HCT116 (cell line): ENCODE data around the gene ZDHHC14. TPM values are rescaled to one million over a fixed set of nuclear protein-coding genes. Genes with fewer than 3 reads are reported as not detected.

ENCODE experiments used
- ATAC-seq: fragments of 200-7000 bp; cut with Tn5 transposase; 2 replicates; pipeline ENCODE4 v1.9.1; 2020; ENCODE audit warnings: mild to moderate bottlenecking, moderate library complexity
- BruUV-seq: library from RNA; stranded (reverse); fragments of 400-500 nt; replicated peaks from 2 replicates; lab custom pipeline; 2021; lab: Mats Ljungman, UMichigan
- CTCF ChIA-PET: fragments of 300-600 bp; sonication (Branson Sonifier 250); formaldehyde crosslinking; loops from one replicate; lab custom pipeline; 2021; ENCODE audit warnings: antibody characterized with exemption; lab: Charles Lee
- POLR2A ChIA-PET: fragments of 300-600, 350-600 bp; sonication (Branson Sonifier 250); formaldehyde crosslinking; loops from one replicate; lab custom pipeline; 2021; ENCODE audit warnings: antibody characterized with exemption; lab: Charles Lee
- RAD21 ChIA-PET, 2 experiments: fragments of 300-600 bp; sonication (Branson Sonifier 250); formaldehyde crosslinking; loops; one replicate each; lab custom pipeline; 2023; ENCODE audit warnings: low total read pairs in 2 of 2; ENCODE audit not compliant: uncharacterized antibody in 2 of 2, unreplicated experiment in 2 of 2, low non-redundant PET in 1 of 2; lab: Charles Lee
- DNase-seq: peaks from one replicate; pipeline ENCODE4 v3.0.0-alpha.2; 2010; ENCODE audit warnings: low read depth, low spot score
- H2AFZ ChIP-seq: fragments of 200-600 bp; shearing (Covaris generic), sonication (generic); 2 replicates; pipeline ENCODE4 v1.6.1; 2017; ENCODE audit warnings: low read depth, mixed run types, mixed read lengths, antibody characterized with exemption, low read length; ENCODE audit not compliant: poor library complexity, severe bottlenecking
- H3K27ac ChIP-seq: 2 replicates; pipeline ENCODE4 v1.5.1; 2012; ENCODE audit warnings: low read depth, low read length
- H3K27me3 ChIP-seq: fragments of 200-600 bp; sonication (generic); 2 replicates; pipeline ENCODE4 v1.6.1; 2016; ENCODE audit warnings: mixed run types, low read length, mixed read lengths; ENCODE audit not compliant: insufficient read depth
- H3K36me3 ChIP-seq, 2 experiments: fragments of 200-500 bp in 1 of 2; fragments of 200-600 bp in 1 of 2; sonication (Bioruptor generic) in 1 of 2; sonication (generic) in 1 of 2; 2 replicates each; pipeline versions ENCODE4 v1.5.1 to v1.6.1; 2014 to 2016; ENCODE audit warnings: low read length in 2 of 2, inconsistent platforms in 1 of 2, mixed read lengths in 1 of 2, mixed run types in 1 of 2; ENCODE audit not compliant: insufficient read depth in 2 of 2, control insufficient read depth in 1 of 2
- H3K4me1 ChIP-seq, 2 experiments: fragments of 200-600 bp in 1 of 2; sonication (generic) in 1 of 2; 2 replicates each; pipeline versions ENCODE4 v1.5.1 to v1.6.1; 2012 to 2017; ENCODE audit warnings: low read length in 2 of 2, inconsistent platforms in 1 of 2, mild to moderate bottlenecking in 1 of 2, mixed read lengths in 1 of 2, mixed run types in 1 of 2, moderate library complexity in 1 of 2; ENCODE audit not compliant: insufficient read depth in 2 of 2, control insufficient read depth in 1 of 2
- H3K4me2 ChIP-seq: fragments of 200-600 bp; sonication (generic); 2 replicates; pipeline ENCODE4 v1.6.1; 2017; ENCODE audit warnings: mixed run types, low read length, mixed read lengths
- H3K4me3 ChIP-seq, 2 experiments: fragments of 200-600 bp in 1 of 2; sonication (generic) in 1 of 2; replicated peaks in 1 of 2; 2 replicates each; pipeline ENCODE4 v1.5.1; 2011 to 2016; ENCODE audit warnings: low read length in 2 of 2, control low read depth in 1 of 2, low read depth in 1 of 2, mild to moderate bottlenecking in 1 of 2, mixed read lengths in 1 of 2, mixed run types in 1 of 2
- H3K79me2 ChIP-seq: fragments of 200-600 bp; sonication (generic); 2 replicates; pipeline ENCODE4 v1.6.1; 2017; ENCODE audit warnings: mild to moderate bottlenecking, mixed run types, low read length, moderate library complexity, mixed read lengths; ENCODE audit not compliant: insufficient read depth
- H3K9ac ChIP-seq: fragments of 200-600 bp; sonication (generic); 2 replicates; pipeline ENCODE4 v1.6.1; 2016; ENCODE audit warnings: low read length, mixed read lengths
- H3K9me2 ChIP-seq: fragments of 200-600 bp; sonication (generic), shearing (Covaris generic); 2 replicates; pipeline ENCODE4 v1.6.1; 2017; ENCODE audit warnings: mixed run types, mild to moderate bottlenecking, moderate library complexity; ENCODE audit not compliant: insufficient read depth
- H3K9me3 ChIP-seq, 2 experiments: fragments of 200-500 bp in 1 of 2; fragments of 200-600 bp in 1 of 2; sonication (Bioruptor generic) in 1 of 2; sonication (generic) in 1 of 2; 2 replicates each; pipeline ENCODE4 v1.6.1; 2014 to 2017; ENCODE audit warnings: low read length in 2 of 2, mixed read lengths in 2 of 2, inconsistent platforms in 1 of 2, low read depth in 1 of 2, mild to moderate bottlenecking in 1 of 2, mixed run types in 1 of 2, moderate library complexity in 1 of 2; ENCODE audit not compliant: control insufficient read depth in 1 of 2, insufficient read depth in 1 of 2
- H4K20me1 ChIP-seq: fragments of 200-600 bp; sonication (generic), shearing (Covaris generic); 2 replicates; pipeline ENCODE4 v1.6.1; 2017; ENCODE audit warnings: mixed run types, mild to moderate bottlenecking, moderate library complexity; ENCODE audit not compliant: insufficient read depth
- CBX3 ChIP-seq: IDR thresholded peaks from 2 replicates; pipeline ENCODE4 v1.6.1; 2012; ENCODE audit warnings: low read depth
- EGR1 ChIP-seq: IDR thresholded peaks from 2 replicates; pipeline ENCODE4 v1.6.1; 2012; ENCODE audit warnings: low read depth
- ELF1 ChIP-seq: IDR thresholded peaks from 2 replicates; pipeline ENCODE4 v1.6.1; 2012; ENCODE audit warnings: low read depth, borderline replicate concordance
- POLR2AphosphoS5 ChIP-seq: IDR thresholded peaks from 2 replicates; pipeline ENCODE4 v1.6.1; 2011; ENCODE audit warnings: mild to moderate bottlenecking, low read depth, low read length, moderate library complexity
- RAD21 ChIP-seq: IDR thresholded peaks from 2 replicates; pipeline ENCODE4 v1.6.1; 2012; ENCODE audit warnings: low read depth, mild to moderate bottlenecking
- SIN3A ChIP-seq: IDR thresholded peaks from 2 replicates; pipeline ENCODE4 v1.6.1; 2012; ENCODE audit warnings: low read depth
- TCF7L2 ChIP-seq: IDR thresholded peaks from 2 replicates; pipeline ENCODE4 v1.7.0; 2011; ENCODE audit warnings: borderline replicate concordance, inconsistent platforms; ENCODE audit not compliant: insufficient read depth, insufficient read length; ENCODE audit errors: extremely low read depth
- YY1 ChIP-seq: IDR thresholded peaks from 2 replicates; pipeline ENCODE4 v1.6.1; 2011; ENCODE audit warnings: low read length, low read depth, moderate library complexity, mild to moderate bottlenecking; ENCODE audit not compliant: insufficient replicate concordance; ENCODE audit errors: extremely low read depth
- intact Hi-C: fragments of 100-400 bp; cut with micrococcal nuclease; formaldehyde crosslinking; loops from 2 replicates; pipeline ENCODE4 v1.10.0; 2022
- total RNA-seq: library from RNA; stranded (reverse); gene quantifications from one replicate; pipeline ENCODE4 v1.2.1, GENCODE V29; 2021; ENCODE audit not compliant: unreplicated experiment
- TF ChIP-seq, protein P1 (sequence below): IDR thresholded peaks from 2 replicates; pipeline ENCODE4 v1.6.1; 2011; ENCODE audit warnings: mild to moderate bottlenecking, low read length, moderate library complexity; ENCODE audit not compliant: insufficient replicate concordance; ENCODE audit errors: extremely low read depth
- TF ChIP-seq, protein P2 (sequence below), 3 experiments: fragments of 200-600 bp in 1 of 3; sonication (generic) in 1 of 3; IDR thresholded peaks in 2 of 3; conservative IDR thresholded peaks in 1 of 3; 2 replicates each; pipeline ENCODE4 v1.5.1; 2012 to 2017; ENCODE audit warnings: low read depth in 2 of 3, low read length in 2 of 3, antibody characterized with exemption in 1 of 3, borderline replicate concordance in 1 of 3, control low read depth in 1 of 3, mild to moderate bottlenecking in 1 of 3, mixed read lengths in 1 of 3, mixed run types in 1 of 3, moderate library complexity in 1 of 3; ENCODE audit not compliant: insufficient read depth in 1 of 3
- TF ChIP-seq, protein P3 (sequence below): IDR thresholded peaks from 2 replicates; pipeline ENCODE4 v1.6.1; 2012

Gene ZDHHC14
- total RNA-seq, 1 experiment from 2014 or later: 5.3 TPM

DNA sequence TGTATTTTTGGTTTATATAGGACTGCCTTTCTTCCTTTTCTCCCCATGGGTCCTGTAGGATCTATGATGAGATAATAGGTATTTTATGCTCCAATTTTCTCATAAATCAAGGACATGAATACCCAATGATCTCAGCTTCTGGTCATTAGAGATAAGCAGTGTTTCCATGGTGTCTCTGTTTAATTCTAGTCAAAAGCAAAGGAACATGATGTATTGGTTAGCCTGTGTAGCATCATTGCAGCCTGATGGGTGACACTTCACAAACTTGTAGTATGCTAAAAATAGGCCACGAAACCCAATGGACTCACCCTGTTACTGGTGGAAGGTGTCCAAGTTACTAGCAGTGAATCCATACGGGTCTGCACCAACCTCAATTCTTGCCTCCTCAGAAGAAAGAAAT lies 325.9 kb downstream of the ZDHHC14 start:
- RAD21 ChIA-PET: no interaction called here
- H4K20me1 ChIP-seq: no peaks in the 10 kb centered on the region
- H3K9ac ChIP-seq: no peak overlapping the region
- no peaks in the 10 kb centered on the region for H3K9me3 ChIP-seq
- no peak for DNase-seq
- CTCF ChIA-PET: no interaction called here
- no peak for ATAC-seq
- intact Hi-C loops: no loop called here
- no TSS peak for BruUV-seq
- H3K79me2 ChIP-seq: no peaks in the 10 kb centered on the region
- no peaks in the 10 kb centered on the region for H3K27me3 ChIP-seq
- H3K4me1 ChIP-seq: peaks cover 0 to 5% of the 10 kb centered on the region in 2 experiments; a peak in 1 of 4 replicates
- H3K27ac ChIP-seq: no peak overlapping the region
- no peaks in the 10 kb centered on the region for H3K36me3 ChIP-seq
- POLR2A ChIA-PET: no interaction called here
- no peak overlapping the region for H3K4me3 ChIP-seq
- TF ChIP-seq, protein P1, sequence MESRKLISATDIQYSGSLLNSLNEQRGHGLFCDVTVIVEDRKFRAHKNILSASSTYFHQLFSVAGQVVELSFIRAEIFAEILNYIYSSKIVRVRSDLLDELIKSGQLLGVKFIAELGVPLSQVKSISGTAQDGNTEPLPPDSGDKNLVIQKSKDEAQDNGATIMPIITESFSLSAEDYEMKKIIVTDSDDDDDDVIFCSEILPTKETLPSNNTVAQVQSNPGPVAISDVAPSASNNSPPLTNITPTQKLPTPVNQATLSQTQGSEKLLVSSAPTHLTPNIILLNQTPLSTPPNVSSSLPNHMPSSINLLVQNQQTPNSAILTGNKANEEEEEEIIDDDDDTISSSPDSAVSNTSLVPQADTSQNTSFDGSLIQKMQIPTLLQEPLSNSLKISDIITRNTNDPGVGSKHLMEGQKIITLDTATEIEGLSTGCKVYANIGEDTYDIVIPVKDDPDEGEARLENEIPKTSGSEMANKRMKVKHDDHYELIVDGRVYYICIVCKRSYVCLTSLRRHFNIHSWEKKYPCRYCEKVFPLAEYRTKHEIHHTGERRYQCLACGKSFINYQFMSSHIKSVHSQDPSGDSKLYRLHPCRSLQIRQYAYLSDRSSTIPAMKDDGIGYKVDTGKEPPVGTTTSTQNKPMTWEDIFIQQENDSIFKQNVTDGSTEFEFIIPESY: no peak
- TF ChIP-seq, protein P2, sequence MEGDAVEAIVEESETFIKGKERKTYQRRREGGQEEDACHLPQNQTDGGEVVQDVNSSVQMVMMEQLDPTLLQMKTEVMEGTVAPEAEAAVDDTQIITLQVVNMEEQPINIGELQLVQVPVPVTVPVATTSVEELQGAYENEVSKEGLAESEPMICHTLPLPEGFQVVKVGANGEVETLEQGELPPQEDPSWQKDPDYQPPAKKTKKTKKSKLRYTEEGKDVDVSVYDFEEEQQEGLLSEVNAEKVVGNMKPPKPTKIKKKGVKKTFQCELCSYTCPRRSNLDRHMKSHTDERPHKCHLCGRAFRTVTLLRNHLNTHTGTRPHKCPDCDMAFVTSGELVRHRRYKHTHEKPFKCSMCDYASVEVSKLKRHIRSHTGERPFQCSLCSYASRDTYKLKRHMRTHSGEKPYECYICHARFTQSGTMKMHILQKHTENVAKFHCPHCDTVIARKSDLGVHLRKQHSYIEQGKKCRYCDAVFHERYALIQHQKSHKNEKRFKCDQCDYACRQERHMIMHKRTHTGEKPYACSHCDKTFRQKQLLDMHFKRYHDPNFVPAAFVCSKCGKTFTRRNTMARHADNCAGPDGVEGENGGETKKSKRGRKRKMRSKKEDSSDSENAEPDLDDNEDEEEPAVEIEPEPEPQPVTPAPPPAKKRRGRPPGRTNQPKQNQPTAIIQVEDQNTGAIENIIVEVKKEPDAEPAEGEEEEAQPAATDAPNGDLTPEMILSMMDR (IDR thresholded peaks at IDR 0.05 in 2 of 3, conservative IDR thresholded peaks at IDR 0.05 in 1 of 3; ENCODE audit: borderline replicate concordance in 1 of 3, insufficient read depth in 1 of 3, low read depth in 2 of 3, low read length in 2 of 3): no peak
- TF ChIP-seq POLR2AphosphoS5: no peak
- TF ChIP-seq TCF7L2: no peak
- TF ChIP-seq RAD21: no peak
- TF ChIP-seq SIN3A: no peak
- TF ChIP-seq, protein P3, sequence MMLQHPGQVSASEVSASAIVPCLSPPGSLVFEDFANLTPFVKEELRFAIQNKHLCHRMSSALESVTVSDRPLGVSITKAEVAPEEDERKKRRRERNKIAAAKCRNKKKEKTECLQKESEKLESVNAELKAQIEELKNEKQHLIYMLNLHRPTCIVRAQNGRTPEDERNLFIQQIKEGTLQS: no peak
- TF ChIP-seq CBX3: no peak
- no peak for TF ChIP-seq ELF1
- no peak for TF ChIP-seq EGR1
- TF ChIP-seq YY1: no peak
- TF ChIP-seq, all 23 proteins: peak for 0
- H3K9me2 ChIP-seq: no peaks in the 10 kb centered on the region
- no peak overlapping the region for H3K4me2 ChIP-seq
- H2AFZ ChIP-seq: no peak overlapping the region
